ENCODE results near the gene AP5S1. TPM values are rescaled to one million over a fixed set of nuclear protein-coding genes. Genes with fewer than 3 reads are reported as not detected.

The AP5S1 gene
- total and polyA plus RNA-seq, 2 of the 4 experiments (the other 2 are of a cell fraction) = 10.1 to 11.7 TPM

- Histone ChIP-seq H3K27me3 (ENCODE audit: control insufficient read depth, insufficient read depth, low read length) (no peaks in the 10 kb centered on the region), H3K23ac (ENCODE audit: low read depth, low read length) (no peak overlapping the region), H2AK5ac (ENCODE audit: low read depth, low read length) (no peak overlapping the region), H3K4ac (ENCODE audit: low read depth, low read length) (no peak overlapping the region), H2BK5ac (ENCODE audit: low read depth, low read length, poor library complexity, severe bottlenecking) (no peak overlapping the region), H3K36me3 (ENCODE audit: control insufficient read depth, insufficient read depth, low read length) (peaks cover 52% of the 10 kb centered on the region), H4K5ac (ENCODE audit: low read depth, low read length) (no peak overlapping the region), H2BK120ac (ENCODE audit: low read depth, low read length) (no peak overlapping the region), H3K79me1 (ENCODE audit: low read depth in 1 of 2, low read length in 2 of 2) (peaks cover 21 to 39% of the 10 kb centered on the region in 2 experiments; a peak in 3 of 4 replicates), H3K18ac (ENCODE audit: low read depth, low read length) (no peak overlapping the region), H2AFZ (replicated peaks; ENCODE audit: low read length, poor library complexity) (no peak overlapping the region), H3K4me1 (ENCODE audit: control insufficient read depth, insufficient read depth, low read length) (no peaks in the 10 kb centered on the region), H2BK20ac (ENCODE audit: low read depth, low read length) (no peak overlapping the region), H2BK15ac (ENCODE audit: low read depth, low read length) (no peak overlapping the region), H3K14ac (replicated peaks; ENCODE audit: low read depth, low read length) (no peak overlapping the region), H3K9ac (ENCODE audit: low read depth, low read length) (no peak overlapping the region), H3K56ac (ENCODE audit: extremely low read depth, insufficient read depth, low read length) (no peak overlapping the region), H4K20me1 (ENCODE audit: insufficient read depth, low read length) (peaks cover 7% of the 10 kb centered on the region; the same call in 1 of the 2 replicates), H2AK9ac (replicated peaks; ENCODE audit: low read depth, low read length, poor library complexity) (no peak overlapping the region), H3K9me3 (ENCODE audit: control insufficient read depth, insufficient read depth, low read length) (peaks cover 4% of the 10 kb centered on the region), H3K4me2 (ENCODE audit: low read depth, low read length) (no peak overlapping the region), H4K8ac (ENCODE audit: low read depth in 2 of 2, low read length in 2 of 2) (no peak overlapping the region), H3K9me1 (ENCODE audit: insufficient read depth, low read length) (no peaks in the 10 kb centered on the region; the same call in 1 of the 2 replicates), H3K4me3 (ENCODE audit: insufficient read depth, low read depth, low read length) (no peak overlapping the region), H3K27ac (ENCODE audit: insufficient read depth, low read length) (no peak overlapping the region), H4K91ac (ENCODE audit: insufficient read depth, low read depth, low read length) (no peak overlapping the region)
- no TSS peak for BruUV-seq (replicated peaks)
- no peak for DNase-seq
- dilution Hi-C loops (cut with HindIII; ENCODE audit: low sequenced_read_pairs, unreplicated experiment) = no loop called here
- no peak for TF ChIP-seq FOS (IDR thresholded peaks at IDR 0.05; ENCODE audit: low read depth, low read length)
- TF ChIP-seq MAZ (IDR thresholded peaks at IDR 0.05; ENCODE audit: borderline replicate concordance, low read depth, low read length) = no peak
- TF ChIP-seq ELK1 (IDR thresholded peaks at IDR 0.05; ENCODE audit: borderline replicate concordance, low read depth, low read length) = no peak
- no peak for TF ChIP-seq CTCF (conservative IDR thresholded peaks at IDR 0.05; ENCODE audit: low read depth, low read length)
- TF ChIP-seq MAFK (IDR thresholded peaks at IDR 0.05; ENCODE audit: low read depth, low read length) = no peak
- no peak for ATAC-seq (ENCODE audit: low read depth)
- ChIA-PET CTCF (no interaction called here), POLR2A (ENCODE audit: unreplicated experiment) (no interaction called here)
- in situ Hi-C loops (cut with MboI; ENCODE audit: low sequenced_read_pairs) = no loop called here
- intact Hi-C loops (cut with micrococcal nuclease) = no loop called here
- WGBS, 2 experiments (ENCODE audit: extremely low coverage in 2 of 2, insufficient read length in 1 of 2) = 95% methylated on average over 10 of the region's 14 CpGs; no CpG with 5 or more reads in 1 of the 2 experiments
These were observed 37.1 kb downstream of the AP5S1 start for GRCh38 chr20:3857405-3857804.

All from IMR-90 (cell line).